GM12878 (cell line): ENCODE results near the gene SLC10A2. TPM values are rescaled to one million over a fixed set of nuclear protein-coding genes. Genes with fewer than 3 reads are reported as not detected.

Experiments
- ATAC-seq: fragments of 200-7000 bp; cut with Tn5 transposase; 3 replicates; pipeline ENCODE4 v1.9.1; 2020; ENCODE audit warnings: mild to moderate bottlenecking, moderate library complexity
- BruUV-seq: library from RNA; stranded (reverse); fragments of 400-500 nt; replicated peaks from 2 replicates; lab custom pipeline; 2021; lab: Mats Ljungman, UMichigan
- CTCF ChIA-PET: fragments of 300-600 bp; sonication (Branson Sonifier 250); formaldehyde crosslinking; extraction: SDS; loops from one replicate; lab custom pipeline; 2021; ENCODE audit warnings: inconsistent platforms; lab: Yijun Ruan, JAX
- POLR2A ChIA-PET: fragments of 350-600 bp; formaldehyde crosslinking; extraction: SDS; loops from one replicate; lab custom pipeline; 2021; ENCODE audit warnings: inconsistent platforms; lab: Charles Lee
- RAD21 ChIA-PET: fragments of 300-600 bp; sonication (Branson Sonifier 250); formaldehyde crosslinking; loops from one replicate; lab custom pipeline; 2023; ENCODE audit warnings: antibody characterized with exemption; ENCODE audit not compliant: unreplicated experiment; lab: Charles Lee
- SMC1A ChIA-PET: fragments of 300-600 bp; sonication (Branson Sonifier 250); formaldehyde crosslinking; loops from one replicate; lab custom pipeline; 2023; ENCODE audit not compliant: unreplicated experiment, uncharacterized antibody; lab: Charles Lee
- DNase-seq: peaks from one replicate; pipeline ENCODE4 v3.0.0-alpha.2; 2011; ENCODE audit warnings: low read depth, low spot score
- FAIRE-seq: peaks from 3 replicates; lab custom pipeline; 2011; peaks lifted over from hg19 to GRCh38; lab: Jason Lieb, UNC
- H2AFZ ChIP-seq: 2 replicates; pipeline ENCODE4 v1.6.0; 2011; ENCODE audit warnings: low read depth, low read length, control low read depth; ENCODE audit not compliant: control insufficient read depth
- H3K27ac ChIP-seq: 2 replicates; pipeline ENCODE4 v1.5.1; 2011; ENCODE audit warnings: control low read depth; ENCODE audit not compliant: control insufficient read depth, insufficient read depth
- H3K27me3 ChIP-seq, 2 experiments: replicated peaks in 1 of 2; 2 replicates each; pipeline versions ENCODE4 v1.6.0 to v1.6.1; 2011; ENCODE audit warnings: low read length in 1 of 2; ENCODE audit not compliant: control insufficient read depth in 2 of 2, insufficient read depth in 2 of 2
- H3K36me3 ChIP-seq, 2 experiments: 2 replicates each; pipeline ENCODE4 v1.5.1; 2011; ENCODE audit warnings: low read length in 1 of 2; ENCODE audit not compliant: control insufficient read depth in 2 of 2, insufficient read depth in 2 of 2
- H3K4me1 ChIP-seq: 2 replicates; pipeline ENCODE4 v1.6.1; 2011; ENCODE audit warnings: mild to moderate bottlenecking, low read length, moderate library complexity, mixed read lengths; ENCODE audit not compliant: control insufficient read depth, insufficient read depth
- H3K4me2 ChIP-seq: 2 replicates; pipeline ENCODE4 v1.6.0; 2011; ENCODE audit warnings: control low read depth; ENCODE audit not compliant: control insufficient read depth, insufficient read depth
- H3K4me3 ChIP-seq: fragments of 200-600 bp; sonication (generic); 2 replicates; pipeline ENCODE4 v1.5.1; 2016
- H3K79me2 ChIP-seq: 2 replicates; pipeline ENCODE4 v1.6.0; 2011; ENCODE audit warnings: low read length; ENCODE audit not compliant: control insufficient read depth, insufficient read depth
- H3K9ac ChIP-seq: 2 replicates; pipeline ENCODE4 v1.8.0; 2011; ENCODE audit warnings: low read length, control low read depth, mixed read lengths; ENCODE audit not compliant: control insufficient read depth, insufficient read depth
- H3K9me3 ChIP-seq: replicated peaks from 3 replicates; pipeline ENCODE4 v1.5.1; 2011; ENCODE audit warnings: mild to moderate bottlenecking, low read length; ENCODE audit not compliant: control insufficient read depth, insufficient read depth
- H4K20me1 ChIP-seq: 2 replicates; pipeline ENCODE4 v1.6.0; 2011; ENCODE audit not compliant: control insufficient read depth, insufficient read depth
- ATF7 ChIP-seq: fragments of 450-650 bp; IDR thresholded peaks from 2 replicates; pipeline ENCODE4 v1.6.1; 2016; ENCODE audit warnings: low read depth, mild to moderate bottlenecking
- BCL11A ChIP-seq: IDR thresholded peaks from 2 replicates; pipeline ENCODE4 v1.6.1; 2011; ENCODE audit warnings: low read depth, low read length
- BHLHE40 ChIP-seq, 2 experiments: fragments of 450-650 bp in 1 of 2; IDR thresholded peaks; 2 replicates each; pipeline ENCODE4 v1.6.1; 2011 to 2017; ENCODE audit warnings: low read depth in 2 of 2, borderline replicate concordance in 1 of 2, improper control_type of control experiment in 1 of 2, low read length in 1 of 2, mild to moderate bottlenecking in 1 of 2
- CBX5 ChIP-seq: sonication (generic); IDR thresholded peaks from 2 replicates; pipeline ENCODE4 v1.6.1; 2016; ENCODE audit warnings: low read depth, moderate library complexity, mild to moderate bottlenecking, inconsistent platforms
- CREB1 ChIP-seq: IDR thresholded peaks from 2 replicates; pipeline ENCODE4 v1.6.1; 2012; ENCODE audit warnings: low read depth, mild to moderate bottlenecking, inconsistent platforms
- FOXM1 ChIP-seq: IDR thresholded peaks from 2 replicates; pipeline ENCODE4 v1.6.1; 2012; ENCODE audit warnings: low read depth, mild to moderate bottlenecking, inconsistent platforms, low read length, moderate library complexity
- KLF5 ChIP-seq: fragments of 450-650 bp; IDR thresholded peaks from 2 replicates; pipeline ENCODE4 v1.6.1; 2014; ENCODE audit warnings: mild to moderate bottlenecking; ENCODE audit not compliant: partially characterized antibody
- MEF2B ChIP-seq: fragments of 450-650 bp; IDR thresholded peaks from 2 replicates; pipeline ENCODE4 v1.6.1; 2018; ENCODE audit warnings: mild to moderate bottlenecking, moderate library complexity; ENCODE audit not compliant: partially characterized antibody, poor library complexity, severe bottlenecking
- RAD21 ChIP-seq: IDR thresholded peaks from 2 replicates; pipeline ENCODE4 v1.6.1; 2011; ENCODE audit warnings: mild to moderate bottlenecking, low read depth, low read length, moderate library complexity; ENCODE audit not compliant: insufficient read depth
- RELB ChIP-seq: fragments of 450-650 bp; IDR thresholded peaks from 2 replicates; pipeline ENCODE4 v1.6.1; 2017; ENCODE audit warnings: low read depth, mild to moderate bottlenecking, moderate library complexity
- REST ChIP-seq: IDR thresholded peaks from 2 replicates; pipeline ENCODE4 v1.6.1; 2012; ENCODE audit warnings: mild to moderate bottlenecking, low read depth, low read length
- RUNX3 ChIP-seq: IDR thresholded peaks from 2 replicates; pipeline ENCODE4 v1.6.1; 2012; ENCODE audit warnings: low read length, inconsistent platforms
- WGBS: methylation state at CpG from one replicate; pipeline ENCODE4 v1.1.6; 2016; ENCODE audit warnings: low lambda C conversion rate; ENCODE audit not compliant: insufficient replicate concordance, insufficient coverage; ENCODE audit errors: missing lambda C conversion rate; 5-methylcytosine and 5-hydroxymethylcytosine counted together
- in situ Hi-C: fragments of 300-500 bp; cut with MboI; formaldehyde crosslinking; loops from 9 replicates; pipeline ENCODE4 v1.14.3; 2018; ENCODE audit warnings: mixed read lengths
- intact Hi-C: fragments of 100-400 bp; cut with micrococcal nuclease; formaldehyde crosslinking; loops from one replicate; pipeline ENCODE4 v1.14.2; 2022; ENCODE audit not compliant: unreplicated experiment
- polyA plus RNA-seq, 11 experiments: library from polyadenylated mRNA; depleted of rRNA in 4 of 11; unstranded in 6 of 11; stranded (reverse) in 5 of 11; fragments of >200 nt; fragmentation: Nextera tagmentation in 4 of 11; fragmentation: Illumina TruSeq in 1 of 11; extraction: Ambion mirVana in 4 of 11; extraction: Trizol in 1 of 11; gene quantifications; 1 replicate in 1 of 11; 2 replicates in 10 of 11; pipeline versions ENCODE4 v1.2.1 to v1.2.3, GENCODE V29; 2011 to 2016; ENCODE audit warnings: inconsistent platforms in 2 of 11, missing spikeins in 2 of 11, low read depth in 1 of 11
- total RNA-seq, 4 experiments: library from RNA; depleted of rRNA in 3 of 4; stranded (reverse); fragments of >200 nt in 3 of 4; fragmentation: Illumina TruSeq in 1 of 4; extraction: Trizol in 1 of 4; gene quantifications; 2 replicates each; pipeline versions ENCODE4 v1.2.1 to v1.2.3, GENCODE V29; 2013 to 2021

The SLC10A2 gene
- total and polyA plus RNA-seq, 10 of the 15 experiments (the other 5 are each of a cell fraction or from before 2014, with no cell fraction given): 0.01 to 0.04 (median 0.02) TPM; not detected in 7

GRCh38 chr13:103068836-103069235, 2.6 kb upstream of the SLC10A2 start (continued):
- TF ChIP-seq RELB: no peak
- TF ChIP-seq BCL11A: no peak

- in situ Hi-C loops: no loop called here
- no peaks in the 10 kb centered on the region; the same call in 1 of the 3 replicates for H3K9me3 ChIP-seq
- TF ChIP-seq REST: no peak
- TF ChIP-seq FOXM1: peak; percentile 44; the same call in 1 of the 2 replicates
- peak; percentile 27; the same call in 1 of the 2 replicates for TF ChIP-seq RELB
- TF ChIP-seq RAD21: peak; percentile 17; the same call in 1 of the 2 replicates
- peak; percentile 78 for TF ChIP-seq MEF2B
- TF ChIP-seq RUNX3: peak; percentile 84
- TF ChIP-seq KLF5: no peak
- peak; percentile 42; the same call in 1 of the 2 replicates for TF ChIP-seq CBX5
- TF ChIP-seq ATF7: 0 out of 2 replicates have a peak, but pooled peaks have one; percentile 16
- TF ChIP-seq BHLHE40 (IDR thresholded peaks at IDR 0.05; ENCODE audit: borderline replicate concordance in 1 of 2, low read depth in 2 of 2, low read length in 1 of 2): peak in 1 of 2 experiments; percentile 12; a peak in 1 of 4 replicates
- TF ChIP-seq CREB1: 0 out of 2 replicates have a peak, but pooled peaks have one; percentile 42
Measured at GRCh38 chr13:103067751-103068555, 1.7 kb upstream of the SLC10A2 start.

More at GRCh38 chr13:103067751-103068555, 1.7 kb upstream of the SLC10A2 start:
- FAIRE-seq: peak; percentile 18
- peak overlapping the region; percentile 11 for H3K4me2 ChIP-seq
- peak; percentile 72 for DNase-seq
- H3K27ac ChIP-seq: peak overlapping the region; percentile 13
- RAD21 ChIA-PET: interaction anchor here (0.9 to 1.7 kb wide), 6 partner anchors 62 to 162 kb away, joined by 3 to 6 read pairs (median 4); no protein-coding TSS in a partner anchor
- H3K36me3 ChIP-seq: no peaks in the 10 kb centered on the region
- peak overlapping the region; percentile 62 for H2AFZ ChIP-seq
- peak; percentile 86 for ATAC-seq
- H4K20me1 ChIP-seq: no peaks in the 10 kb centered on the region
- H3K4me1 ChIP-seq: peaks cover 11% of the 10 kb centered on the region
- BruUV-seq: no TSS peak
- H3K4me3 ChIP-seq: no peak overlapping the region
- SMC1A ChIA-PET: interaction anchor here (0.5 to 1.9 kb wide), 10 partner anchors 16 to 152 kb away, joined by 3 to 9 read pairs (median 4); no protein-coding TSS in a partner anchor
- H3K9ac ChIP-seq: no peak overlapping the region
- H3K27me3 ChIP-seq: no peaks in the 10 kb centered on the region
- 6% methylated on average over 7 of the region's 7 CpGs for WGBS
- no peaks in the 10 kb centered on the region for H3K79me2 ChIP-seq
- CTCF ChIA-PET: interaction anchor here (1.1 to 2.1 kb wide), 5 partner anchors 10 to 148 kb away, joined by 3 to 7 read pairs (median 4); no protein-coding TSS in a partner anchor
- POLR2A ChIA-PET: no interaction called here
- intact Hi-C loops: loop anchor here (2.0 to 10.0 kb wide), 3 partner anchors 59 to 133 kb away; no protein-coding TSS in a partner anchor
